Aorta (tissue), 5 donors: ENCODE results near the gene NACC2. TPM values are rescaled to one million over a fixed set of nuclear protein-coding genes. Genes with fewer than 3 reads are reported as not detected.

Source experiments
- ATAC-seq: fragments of 200-7000 bp; cut with Tn5 transposase; one replicate; pipeline ENCODE4 v1.9.1; 2022; ENCODE audit warnings: moderate library complexity; ENCODE audit not compliant: low FRiP score
- DNase-seq, 2 donors: peaks; one replicate each; pipeline ENCODE4 v3.0.0-alpha.2; 2020
- H3K27ac ChIP-seq, 2 donors: one replicate each; pipeline ENCODE4 v1.5.1; 2013; ENCODE audit warnings: low read length in 2 of 2, mild to moderate bottlenecking in 2 of 2, moderate library complexity in 2 of 2, control low read depth in 1 of 2, inconsistent platforms in 1 of 2, low read depth in 1 of 2
- H3K27me3 ChIP-seq, 2 donors: one replicate each; pipeline ENCODE4 v1.6.1; 2013; ENCODE audit warnings: control low read depth in 1 of 2, low read length in 1 of 2, mild to moderate bottlenecking in 1 of 2, moderate library complexity in 1 of 2; ENCODE audit not compliant: insufficient read depth in 2 of 2, control insufficient read depth in 1 of 2
- H3K36me3 ChIP-seq, 2 donors: one replicate each; pipeline ENCODE4 v1.6.1; 2013; ENCODE audit warnings: control low read depth in 1 of 2, low read length in 1 of 2, mild to moderate bottlenecking in 1 of 2; ENCODE audit not compliant: insufficient read depth in 2 of 2, control insufficient read depth in 1 of 2
- H3K4me1 ChIP-seq, 2 donors: one replicate each; pipeline ENCODE4 v1.6.1; 2013; ENCODE audit warnings: low read length in 2 of 2, control low read depth in 1 of 2, mild to moderate bottlenecking in 1 of 2, moderate library complexity in 1 of 2; ENCODE audit not compliant: insufficient read depth in 2 of 2, control insufficient read depth in 1 of 2
- H3K4me3 ChIP-seq, 2 donors: one replicate each; pipeline ENCODE4 v1.5.1; 2013; ENCODE audit warnings: low read length in 2 of 2, control low read depth in 1 of 2, mild to moderate bottlenecking in 1 of 2
- H3K9me3 ChIP-seq: one replicate; pipeline ENCODE4 v1.6.1; 2013; ENCODE audit warnings: mild to moderate bottlenecking, low read length; ENCODE audit not compliant: control insufficient read depth
- WGBS, 2 donors: extraction: QIAGEN DNeasy Blood & Tissue Kit; methylation state at CpG; one replicate each; pipeline ENCODE4 v1.1.7; 2013; 5-methylcytosine and 5-hydroxymethylcytosine counted together
- intact Hi-C, 2 donors: fragments of 100-400 bp; cut with DNase I; formaldehyde crosslinking; loops; one replicate each; pipeline versions ENCODE4 v1.14.2 to v1.15.0; 2022
- polyA plus RNA-seq, 2 donors: library from polyadenylated mRNA; stranded (reverse); fragments of 200-250 nt; gene quantifications; one replicate each; pipeline ENCODE4 v1.2.3, GENCODE V29; 2013
- total RNA-seq, 2 donors: library from RNA; stranded (reverse); fragmentation: NEBNext Ultra II Directional; extraction: Animal tissue kit (Norgen Biotek cat#: 25700); gene quantifications; one replicate each; pipeline ENCODE4 v1.2.1, GENCODE V29; 2021
- donor health status: healthy with polysubstance abuse.
- donor health status: Bipolar disorder and iron deficiency.
- donor health status: DM: no; HTN: no; CAD: no.
- donor health status: DM: no; HTN: no; CAD: no.
- donor health status: DM: yes; HTN: yes; CAD: no.

Gene NACC2
- total and polyA plus RNA-seq, 4 donors = 10.5 to 61.0 (median 31.5) TPM

- H3K4me3 ChIP-seq = no peak overlapping the region
- 45 to 51% methylated on average over 24 of the region's 24 CpGs for WGBS, 2 donors
- peak overlapping the region in 1 of 2 donors; percentile 89 for H3K27ac ChIP-seq
- H3K4me1 ChIP-seq = peaks cover 0 to 2% of the 10 kb centered on the region in 2 donors
- no peaks in the 10 kb centered on the region for H3K9me3 ChIP-seq
- peak; percentile 32 to 62 for DNase-seq
- H3K27me3 ChIP-seq = no peaks in the 10 kb centered on the region
- intact Hi-C loops = loop anchor here in 1 of 2 donors (5.0 kb wide), 1 partner anchor 34 kb away; no protein-coding TSS in a partner anchor
- no peak for ATAC-seq
- no peaks in the 10 kb centered on the region for H3K36me3 ChIP-seq
These were observed 7.2 kb downstream of the NACC2 start for GRCh38 chr9:136087741-136088480.

DNA sequence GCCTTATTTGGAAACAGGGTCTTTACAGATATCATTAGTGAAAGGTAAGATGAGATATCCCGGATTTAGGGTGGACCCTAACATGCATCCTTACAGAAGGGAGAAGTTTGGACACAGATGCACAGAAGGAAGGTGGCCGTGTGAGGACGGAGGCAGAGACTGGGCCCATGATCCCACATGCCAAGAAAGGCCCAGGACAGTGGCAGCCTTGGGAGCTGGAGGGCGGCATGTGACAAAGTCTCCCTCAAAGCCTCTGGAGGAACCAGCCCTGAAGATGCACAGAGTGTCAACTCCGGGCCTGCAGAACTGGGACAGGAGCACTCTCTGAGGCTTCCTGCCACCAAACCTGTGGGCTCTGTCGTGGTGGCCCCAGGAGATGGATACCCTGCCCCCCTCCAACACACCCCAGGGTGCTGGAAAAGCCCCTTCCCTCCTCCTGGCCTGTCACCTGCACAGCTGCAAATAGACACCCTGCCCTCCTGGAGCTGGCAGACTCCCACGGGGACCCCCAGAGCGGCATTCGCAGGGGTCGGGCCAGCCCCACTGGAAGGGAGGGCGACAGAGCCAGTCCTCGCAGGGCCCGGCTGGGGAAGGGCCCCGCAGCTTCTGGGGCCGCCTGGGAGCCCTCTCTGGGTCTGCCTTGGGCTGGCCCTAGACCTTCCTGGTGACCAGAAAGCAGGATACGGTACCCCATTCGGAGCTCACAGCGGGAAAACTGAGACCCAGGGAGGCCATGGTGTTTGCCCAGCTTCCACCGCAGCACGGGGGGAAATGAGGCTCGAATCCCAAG, 7.9 kb downstream of the NACC2 start:
- Histone ChIP-seq H3K4me3 (no peak overlapping the region), H3K9me3 (no peaks in the 10 kb centered on the region), H3K27me3 (no peaks in the 10 kb centered on the region), H3K27ac (peak overlapping the region; percentile 10 to 89), H3K4me1 (no peaks in the 10 kb centered on the region), H3K36me3 (no peaks in the 10 kb centered on the region)
- intact Hi-C loops = loop anchor here in 1 of 2 donors (5.0 kb wide), 1 partner anchor 35 kb away; no protein-coding TSS in a partner anchor
- DNase-seq = peak; percentile 42 to 71
- no peak for ATAC-seq
- 71% methylated on average over 21 of the region's 21 CpGs for WGBS, 2 donors

GRCh38 chr9:136086213-136086881, 8.7 kb downstream of the NACC2 start:
- Histone ChIP-seq H3K27me3 (no peaks in the 10 kb centered on the region), H3K9me3 (no peaks in the 10 kb centered on the region), H3K27ac (peak overlapping the region in 1 of 2 donors; percentile 89), H3K4me1 (no peaks in the 10 kb centered on the region), H3K36me3 (no peaks in the 10 kb centered on the region), H3K4me3 (no peak overlapping the region)
- WGBS, 2 donors = 13 to 14% methylated on average over 22 to 24 of the region's 24 CpGs
- intact Hi-C loops = loop anchor here in 1 of 2 donors (5.0 kb wide), 1 partner anchor 36 kb away; no protein-coding TSS in a partner anchor
- DNase-seq = peak; percentile 73 to 80
- ATAC-seq = peak; percentile 24

DNA sequence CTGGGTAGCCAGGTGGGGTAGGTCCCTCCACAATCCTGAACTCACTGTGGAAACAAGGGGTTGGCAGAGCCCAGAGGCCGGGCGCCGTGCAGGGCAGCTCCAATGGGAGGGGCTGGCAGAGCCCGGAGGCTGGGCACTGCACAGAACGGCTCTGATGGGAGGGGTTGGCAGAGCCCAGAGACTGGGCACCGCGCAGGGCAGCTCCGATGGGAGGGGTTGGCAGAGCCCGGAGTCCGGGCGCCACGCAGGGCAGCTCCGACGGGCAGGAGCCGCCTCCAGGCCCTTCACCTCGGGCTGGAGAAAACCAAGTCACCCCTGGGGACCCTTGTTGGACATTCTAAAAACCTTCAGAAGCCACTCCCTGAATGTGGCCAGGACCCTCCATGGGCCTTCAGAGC, 9.3 kb downstream of the NACC2 start:
- Histone ChIP-seq H3K9me3 (no peaks in the 10 kb centered on the region), H3K4me3 (no peak overlapping the region), H3K27ac (peak overlapping the region in 1 of 2 donors; percentile 89), H3K36me3 (no peaks in the 10 kb centered on the region), H3K4me1 (no peaks in the 10 kb centered on the region), H3K27me3 (no peaks in the 10 kb centered on the region)
- intact Hi-C loops = loop anchor here in 1 of 2 donors (5.0 kb wide), 1 partner anchor 36 kb away; no protein-coding TSS in a partner anchor
- ATAC-seq (peak; percentile 83), DNase-seq (peak; percentile 88 to 91)
- WGBS, 2 donors = 2 to 8% methylated on average over 16 of the region's 16 CpGs

- Histone ChIP-seq H3K9me3 (no peaks in the 10 kb centered on the region), H3K27me3 (no peaks in the 10 kb centered on the region), H3K36me3 (no peaks in the 10 kb centered on the region), H3K27ac (no peak overlapping the region), H3K4me3 (no peak overlapping the region), H3K4me1 (no peaks in the 10 kb centered on the region)
- DNase-seq = peak; percentile 34 to 70
- 84 to 86% methylated on average over 33 of the region's 33 CpGs for WGBS, 2 donors
- no peak for ATAC-seq
- intact Hi-C loops = no loop called here
These were observed 10.8 kb downstream of the NACC2 start for GRCh38 chr9:136084063-136084944.

DNA sequence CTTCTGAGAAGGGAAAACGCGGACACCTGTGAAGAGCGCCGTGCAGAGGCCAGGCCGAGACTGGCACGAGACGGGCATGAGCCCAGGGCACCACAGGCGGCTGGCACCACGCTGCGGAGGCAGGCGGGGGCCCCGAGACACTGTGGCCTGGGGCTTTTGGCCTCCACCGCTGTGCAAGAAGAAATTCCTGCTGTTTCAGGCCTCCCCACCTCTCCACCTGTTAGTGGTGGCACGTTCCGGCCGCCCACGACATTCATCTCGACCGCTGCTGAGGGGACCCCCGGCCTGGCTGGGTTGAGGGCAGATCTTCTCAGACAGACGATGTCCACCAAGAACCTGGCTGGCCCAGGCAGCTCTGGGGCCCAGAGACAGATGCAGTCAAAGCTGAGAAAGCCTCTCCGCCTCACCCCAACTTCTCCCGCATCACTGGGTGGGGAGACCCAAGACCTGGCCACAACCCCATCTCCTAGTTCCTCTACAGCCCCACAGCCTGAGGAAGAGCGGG, 11.5 kb downstream of the NACC2 start:
- DNase-seq (peak; percentile 28 to 55), ATAC-seq (no peak)
- WGBS, 2 donors = 87 to 91% methylated on average over 24 of the region's 24 CpGs
- Histone ChIP-seq H3K36me3 (no peaks in the 10 kb centered on the region), H3K27ac (no peak overlapping the region), H3K4me3 (no peak overlapping the region), H3K27me3 (no peaks in the 10 kb centered on the region), H3K4me1 (no peaks in the 10 kb centered on the region), H3K9me3 (no peaks in the 10 kb centered on the region)
- intact Hi-C loops = no loop called here

- Histone ChIP-seq H3K4me1 (no peaks in the 10 kb centered on the region), H3K9me3 (no peaks in the 10 kb centered on the region), H3K27ac (no peak overlapping the region), H3K36me3 (no peaks in the 10 kb centered on the region), H3K27me3 (no peaks in the 10 kb centered on the region), H3K4me3 (no peak overlapping the region)
- intact Hi-C loops = no loop called here
- ATAC-seq = no peak
- DNase-seq = peak; percentile 31 to 71
- WGBS, 2 donors = 79 to 80% methylated on average over 34 of the region's 34 CpGs
These were observed 12.4 kb downstream of the NACC2 start for GRCh38 chr9:136082496-136083361.
